ENCODE measurements around the gene EFCAB3. TPM values are rescaled to one million over a fixed set of nuclear protein-coding genes. Genes with fewer than 3 reads are reported as not detected.

EFCAB3 gene
- total RNA-seq, 4 donors from 2014 or later = not detected

DNA sequence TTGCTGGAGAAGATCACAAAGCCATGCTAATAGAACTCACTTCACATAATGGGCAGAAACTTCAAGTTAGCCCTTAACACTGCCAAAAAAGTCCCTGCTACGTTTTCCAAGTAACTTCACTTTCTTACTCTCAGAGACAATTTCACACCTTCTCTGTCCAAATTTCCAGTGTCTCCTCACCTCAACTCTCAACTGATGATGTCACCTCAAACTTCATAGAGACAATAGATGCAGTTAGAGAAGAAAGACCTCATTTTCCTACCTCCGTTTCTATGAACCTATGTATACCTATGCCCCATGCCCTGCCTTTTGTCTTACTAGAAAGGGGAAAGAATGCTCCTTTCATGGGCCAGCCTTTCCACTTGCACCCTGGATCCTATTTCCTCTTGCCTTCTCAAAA lies 14.2 kb upstream of the EFCAB3 start:
- in situ Hi-C loops (cut with MboI; ENCODE audit: low pct_ligation_motif_present in 1 of 4, low pct_unique_long_range_greater_than_20kb in 1 of 4, low sequenced_read_pairs in 3 of 4) (no loop called here), intact Hi-C loops (cut with DNase I; ENCODE audit: low total_unique reads) (no loop called here)
- DNase-seq = no peak
- no peak overlapping the region for H3K4me3 ChIP-seq
- H3K9me3 ChIP-seq = no peaks in the 10 kb centered on the region
- WGBS, 2 donors (ENCODE audit: low coverage in 1 of 2) = 77 to 82% methylated on average over 2 of the region's 2 CpGs
- H3K27ac ChIP-seq = no peak overlapping the region
- TF ChIP-seq POLR2A (IDR thresholded peaks at IDR 0.05) = no peak
- TF ChIP-seq, protein P1, sequence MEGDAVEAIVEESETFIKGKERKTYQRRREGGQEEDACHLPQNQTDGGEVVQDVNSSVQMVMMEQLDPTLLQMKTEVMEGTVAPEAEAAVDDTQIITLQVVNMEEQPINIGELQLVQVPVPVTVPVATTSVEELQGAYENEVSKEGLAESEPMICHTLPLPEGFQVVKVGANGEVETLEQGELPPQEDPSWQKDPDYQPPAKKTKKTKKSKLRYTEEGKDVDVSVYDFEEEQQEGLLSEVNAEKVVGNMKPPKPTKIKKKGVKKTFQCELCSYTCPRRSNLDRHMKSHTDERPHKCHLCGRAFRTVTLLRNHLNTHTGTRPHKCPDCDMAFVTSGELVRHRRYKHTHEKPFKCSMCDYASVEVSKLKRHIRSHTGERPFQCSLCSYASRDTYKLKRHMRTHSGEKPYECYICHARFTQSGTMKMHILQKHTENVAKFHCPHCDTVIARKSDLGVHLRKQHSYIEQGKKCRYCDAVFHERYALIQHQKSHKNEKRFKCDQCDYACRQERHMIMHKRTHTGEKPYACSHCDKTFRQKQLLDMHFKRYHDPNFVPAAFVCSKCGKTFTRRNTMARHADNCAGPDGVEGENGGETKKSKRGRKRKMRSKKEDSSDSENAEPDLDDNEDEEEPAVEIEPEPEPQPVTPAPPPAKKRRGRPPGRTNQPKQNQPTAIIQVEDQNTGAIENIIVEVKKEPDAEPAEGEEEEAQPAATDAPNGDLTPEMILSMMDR (IDR thresholded peaks at IDR 0.05) = no peak
- TF ChIP-seq POLR2AphosphoS5 (IDR thresholded peaks at IDR 0.05) = no peak
- no peak for TF ChIP-seq EP300 (IDR thresholded peaks at IDR 0.05; ENCODE audit: low read depth)
- no peaks in the 10 kb centered on the region for H3K4me1 ChIP-seq
- H3K27me3 ChIP-seq = no peaks in the 10 kb centered on the region
- no peaks in the 10 kb centered on the region for H3K36me3 ChIP-seq

DNA sequence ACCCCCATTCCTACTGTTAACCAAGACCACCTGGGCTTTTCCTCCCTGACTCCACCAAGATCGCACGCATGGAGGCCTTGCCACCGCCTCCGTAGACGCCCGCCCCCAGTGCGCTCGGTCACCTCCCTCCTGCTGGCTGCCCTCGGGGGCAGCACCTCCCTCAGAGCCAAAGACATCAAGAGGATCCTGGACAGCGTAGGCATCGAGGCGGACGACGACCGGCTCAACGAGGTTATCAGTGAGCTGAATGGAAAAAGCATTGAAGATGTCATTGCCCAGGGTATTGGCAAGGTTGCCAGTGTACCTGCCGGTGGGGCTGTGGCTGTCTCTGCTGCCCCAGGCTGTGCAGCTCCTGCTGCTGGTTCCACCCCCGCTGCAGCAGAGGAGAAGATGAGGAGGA lies 1.2 kb downstream of the EFCAB3 start:
- Histone ChIP-seq H3K9me3 (no peaks in the 10 kb centered on the region), H3K36me3 (no peaks in the 10 kb centered on the region), H3K4me1 (no peaks in the 10 kb centered on the region), H3K4me3 (no peak overlapping the region), H3K27me3 (peaks cover 4% of the 10 kb centered on the region), H3K27ac (no peak overlapping the region)
- intact Hi-C loops (cut with DNase I; ENCODE audit: low total_unique reads) = no loop called here
- TF ChIP-seq POLR2A (IDR thresholded peaks at IDR 0.05) = no peak
- TF ChIP-seq POLR2AphosphoS5 (IDR thresholded peaks at IDR 0.05) = no peak
- no peak for TF ChIP-seq EP300 (IDR thresholded peaks at IDR 0.05; ENCODE audit: low read depth)
- TF ChIP-seq, protein P1 (IDR thresholded peaks at IDR 0.05) = no peak
- DNase-seq = no peak
- in situ Hi-C loops (cut with MboI; ENCODE audit: low pct_ligation_motif_present in 1 of 4, low pct_unique_long_range_greater_than_20kb in 1 of 4, low sequenced_read_pairs in 3 of 4) = no loop called here
- WGBS, 2 donors (ENCODE audit: low coverage in 1 of 2) = 83 to 90% methylated on average over 2 to 18 of the region's 18 CpGs

DNA sequence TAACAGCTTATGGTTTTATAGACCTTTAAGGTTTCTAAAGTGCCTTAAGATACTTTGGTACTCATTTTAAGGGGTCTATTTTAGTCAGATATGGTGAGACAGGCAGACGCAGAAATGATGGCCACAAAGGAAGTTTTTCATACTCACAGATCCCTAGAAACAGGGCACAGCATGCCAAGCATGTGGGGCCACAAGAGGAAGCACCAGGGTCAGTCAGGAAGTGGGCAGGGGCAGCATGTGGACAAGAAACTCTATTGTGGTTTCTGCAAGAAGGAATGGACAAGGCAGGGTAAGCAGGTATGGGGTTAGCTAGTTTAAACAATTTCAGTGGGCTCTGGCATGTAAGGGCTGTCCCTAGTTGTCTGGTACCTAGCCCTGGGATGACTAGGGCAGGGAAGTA lies 8.5 kb downstream of the EFCAB3 start:
- no peaks in the 10 kb centered on the region for H3K36me3 ChIP-seq
- WGBS, 2 donors (ENCODE audit: low coverage in 1 of 2) = 48 to 63% methylated on average over 1 of the region's 1 CpG
- H3K9me3 ChIP-seq = no peaks in the 10 kb centered on the region
- intact Hi-C loops (cut with DNase I; ENCODE audit: low total_unique reads) (no loop called here), in situ Hi-C loops (cut with MboI; ENCODE audit: low pct_ligation_motif_present in 1 of 4, low pct_unique_long_range_greater_than_20kb in 1 of 4, low sequenced_read_pairs in 3 of 4) (no loop called here)
- H3K4me1 ChIP-seq = no peaks in the 10 kb centered on the region
- H3K27me3 ChIP-seq = no peaks in the 10 kb centered on the region
- TF ChIP-seq EP300 (IDR thresholded peaks at IDR 0.05; ENCODE audit: low read depth) (no peak), POLR2AphosphoS5 (IDR thresholded peaks at IDR 0.05) (no peak), POLR2A (IDR thresholded peaks at IDR 0.05) (no peak)
- TF ChIP-seq, protein P1 (IDR thresholded peaks at IDR 0.05) = no peak
- no peak overlapping the region for H3K4me3 ChIP-seq
- H3K27ac ChIP-seq = no peak overlapping the region
- DNase-seq = no peak

DNA sequence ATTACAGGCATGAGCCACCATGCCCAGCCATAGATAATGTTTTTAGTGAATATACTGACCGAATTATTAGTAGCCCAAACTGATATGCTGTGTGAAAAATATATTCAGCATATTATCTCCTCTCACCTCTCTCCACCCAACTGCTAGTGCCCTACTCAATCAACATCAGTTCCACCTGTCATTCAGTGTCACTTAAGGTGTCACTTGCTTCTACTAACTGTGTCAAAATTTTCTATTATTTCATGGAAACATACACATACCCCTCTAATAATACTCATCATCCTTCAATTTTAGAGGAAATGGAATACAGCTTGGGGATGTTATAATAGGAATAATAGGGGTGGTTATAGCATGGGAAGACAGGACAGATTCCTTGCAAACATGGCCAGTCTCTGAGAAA lies 12.6 kb downstream of the EFCAB3 start:
- no peak overlapping the region for H3K27ac ChIP-seq
- no peaks in the 10 kb centered on the region for H3K36me3 ChIP-seq
- intact Hi-C loops (cut with DNase I; ENCODE audit: low total_unique reads) = no loop called here
- no peak overlapping the region for H3K4me3 ChIP-seq
- no peaks in the 10 kb centered on the region for H3K27me3 ChIP-seq
- no peak for DNase-seq
- H3K9me3 ChIP-seq = no peaks in the 10 kb centered on the region
- in situ Hi-C loops (cut with MboI; ENCODE audit: low pct_ligation_motif_present in 1 of 4, low pct_unique_long_range_greater_than_20kb in 1 of 4, low sequenced_read_pairs in 3 of 4) = no loop called here
- TF ChIP-seq POLR2AphosphoS5 (IDR thresholded peaks at IDR 0.05) (no peak), EP300 (IDR thresholded peaks at IDR 0.05; ENCODE audit: low read depth) (no peak), POLR2A (IDR thresholded peaks at IDR 0.05) (no peak)
- TF ChIP-seq, protein P1 (IDR thresholded peaks at IDR 0.05) = no peak
- no peaks in the 10 kb centered on the region for H3K4me1 ChIP-seq
- WGBS, 2 donors (ENCODE audit: low coverage in 1 of 2) = 63 to 93% methylated on average over 1 of the region's 1 CpG

Measured in transverse colon (tissue), 4 donors.